ENCODE measurements around the gene SPOUT1. TPM values are rescaled to one million over a fixed set of nuclear protein-coding genes. Genes with fewer than 3 reads are reported as not detected.
"Not testable (repeated sequence)": the region's sequence is repeated elsewhere in the genome, so short reads cannot be mapped to it uniquely, and the experiment has no call there.

Gene SPOUT1
- total and polyA plus RNA-seq, 10 donors: 31.9 to 54.3 (median 40.1) TPM

- no peak overlapping the region for H3K27ac ChIP-seq
- TF ChIP-seq POLR2A (IDR thresholded peaks at IDR 0.05): no peak
- no peak for TF ChIP-seq CTCF (IDR thresholded peaks at IDR 0.05 in 8 of 11, conservative IDR thresholded peaks at IDR 0.05 in 3 of 11)
- TF ChIP-seq POLR2AphosphoS5 (IDR thresholded peaks at IDR 0.05): no peak
- no peaks in the 10 kb centered on the region for H3K4me1 ChIP-seq
- WGBS, 5 donors: 87 to 91% (median 90%) methylated on average over 14 of the region's 14 CpGs
- DNase-seq: no peak
- peaks cover 0 to 97% (median 82%) of the 10 kb centered on the region in 6 donors for H3K36me3 ChIP-seq
- intact Hi-C loops (cut with DNase I; ENCODE audit: low total_unique reads): no loop called here
- no peaks in the 10 kb centered on the region for H3K27me3 ChIP-seq (replicated peaks in 1 of 7)
- no peak overlapping the region for H3K4me3 ChIP-seq
- no peaks in the 10 kb centered on the region for H3K9me3 ChIP-seq
Observed at GRCh38 chr9:128805661-128806060, 23.9 kb downstream of the SPOUT1 start.

- Histone ChIP-seq H3K4me3 (no peak overlapping the region), H3K9me3 (no peaks in the 10 kb centered on the region), H3K27me3 (replicated peaks in 1 of 7) (no peaks in the 10 kb centered on the region), H3K4me1 (no peaks in the 10 kb centered on the region), H3K36me3 (peaks cover 0 to 100% (median 97%) of the 10 kb centered on the region in 6 donors), H3K27ac (no peak overlapping the region)
- 94 to 96% (median 94%) methylated on average over 4 of the region's 4 CpGs for WGBS, 5 donors
- TF ChIP-seq CTCF (IDR thresholded peaks at IDR 0.05 in 8 of 11, conservative IDR thresholded peaks at IDR 0.05 in 3 of 11) (no peak), POLR2A (IDR thresholded peaks at IDR 0.05) (no peak), POLR2AphosphoS5 (IDR thresholded peaks at IDR 0.05) (no peak)
- intact Hi-C loops (cut with DNase I; ENCODE audit: low total_unique reads): no loop called here
- DNase-seq: no peak
Observed at GRCh38 chr9:128802482-128802881, 27.1 kb downstream of the SPOUT1 start.

DNA sequence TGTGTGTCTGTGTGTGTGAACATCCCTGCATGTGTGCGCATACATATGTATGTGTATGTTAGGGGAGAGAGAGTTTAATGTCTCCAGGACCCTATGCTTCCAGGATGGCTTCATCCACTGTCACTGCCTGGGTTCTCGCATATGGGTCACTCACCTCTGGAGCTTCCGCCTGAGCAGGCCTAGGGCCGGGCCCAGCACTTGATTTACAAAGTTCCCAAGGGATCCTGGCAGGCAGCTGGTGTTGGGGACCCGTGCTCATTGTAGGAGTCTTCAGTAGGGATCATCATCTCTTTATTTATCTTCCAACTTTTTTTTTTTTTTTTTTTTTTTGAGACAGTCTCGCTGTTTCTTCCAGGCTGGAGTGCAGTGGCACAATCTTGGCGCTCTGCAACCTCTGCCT is 29.5 kb downstream of the SPOUT1 start:
- DNase-seq: no peak
- WGBS, 5 donors: 94 to 99% (median 96%) methylated on average over 7 of the region's 7 CpGs
- no peaks in the 10 kb centered on the region for H3K4me1 ChIP-seq
- H3K27ac ChIP-seq: no peak overlapping the region
- TF ChIP-seq POLR2A (IDR thresholded peaks at IDR 0.05) (no peak), CTCF (IDR thresholded peaks at IDR 0.05 in 8 of 11, conservative IDR thresholded peaks at IDR 0.05 in 3 of 11) (no peak), POLR2AphosphoS5 (IDR thresholded peaks at IDR 0.05) (no peak)
- intact Hi-C loops (cut with DNase I; ENCODE audit: low total_unique reads): no loop called here
- H3K4me3 ChIP-seq: no peak overlapping the region
- peaks cover 0 to 100% (median 90%) of the 10 kb centered on the region in 6 donors for H3K36me3 ChIP-seq
- no peaks in the 10 kb centered on the region for H3K9me3 ChIP-seq
- H3K27me3 ChIP-seq (replicated peaks in 1 of 7): no peaks in the 10 kb centered on the region

- Histone ChIP-seq H3K9me3 (no peaks in the 10 kb centered on the region), H3K4me1 (no peaks in the 10 kb centered on the region), H3K27ac (no peak overlapping the region), H3K27me3 (replicated peaks in 1 of 7) (no peaks in the 10 kb centered on the region), H3K4me3 (no peak overlapping the region), H3K36me3 (peaks cover 0 to 100% (median 89%) of the 10 kb centered on the region in 6 donors)
- 69 to 94% (median 87%) methylated on average over 7 to 8 of the region's 8 CpGs for WGBS, 5 donors
- no peak for TF ChIP-seq CTCF (IDR thresholded peaks at IDR 0.05 in 8 of 11, conservative IDR thresholded peaks at IDR 0.05 in 3 of 11)
- no peak for TF ChIP-seq POLR2AphosphoS5 (IDR thresholded peaks at IDR 0.05)
- no peak for TF ChIP-seq POLR2A (IDR thresholded peaks at IDR 0.05)
- intact Hi-C loops (cut with DNase I; ENCODE audit: low total_unique reads): no loop called here
- no peak for DNase-seq
Observed at GRCh38 chr9:128798896-128799295, 30.7 kb downstream of the SPOUT1 start.

DNA sequence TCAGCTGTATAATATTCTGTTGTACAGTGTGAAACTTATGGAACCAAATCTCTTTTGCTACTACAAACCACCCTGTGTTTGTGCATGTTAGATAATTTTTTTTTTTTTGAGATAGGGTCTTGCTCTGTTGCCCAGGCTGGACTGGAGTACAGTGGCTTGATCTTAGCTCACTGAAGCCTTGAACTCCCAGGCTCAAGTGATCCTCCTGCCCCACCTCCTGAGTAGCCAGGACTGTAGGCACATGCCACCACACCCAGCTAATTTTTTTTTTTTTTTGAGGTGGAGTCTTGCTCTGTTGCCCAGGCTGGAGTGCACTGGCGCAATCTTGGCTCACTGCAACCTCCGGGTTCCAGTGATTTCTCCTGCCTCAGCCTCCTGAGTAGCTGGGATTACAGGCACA is 34.6 kb downstream of the SPOUT1 start:
- H3K27me3 ChIP-seq (replicated peaks in 1 of 7); H3K27ac ChIP-seq; H3K9me3 ChIP-seq; intact Hi-C loops (cut with DNase I; ENCODE audit: low total_unique reads); H3K4me3 ChIP-seq; DNase-seq: not testable (repeated sequence)
- Histone ChIP-seq H3K4me1 (peaks cover 0 to 16% (median 2%) of the 10 kb centered on the region in 6 donors), H3K36me3 (peaks cover 0 to 100% (median 87%) of the 10 kb centered on the region in 6 donors)
- 46 to 50% (median 48%) methylated on average over 2 of the region's 2 CpGs for WGBS, 5 donors
